DND-41 (cell line): ENCODE results near the gene ZNF526.

Experiments used
- ATAC-seq: fragments of 200-7000 bp; cut with Tn5 transposase; 3 replicates; pipeline ENCODE4 v1.9.1; 2021; ENCODE audit warnings: low read depth; ENCODE audit not compliant: insufficient read depth
- DNase-seq: peaks from one replicate; pipeline ENCODE4 v3.0.0-alpha.2; 2020
- H2AFZ ChIP-seq: 2 replicates; pipeline ENCODE4 v1.6.0; 2012; ENCODE audit warnings: low read depth, low read length
- H3K27ac ChIP-seq: 2 replicates; pipeline ENCODE4 v1.5.1; 2012; ENCODE audit warnings: low read length, inconsistent platforms
- H3K27me3 ChIP-seq: fragments of 200-600 bp; sonication (generic); 2 replicates; pipeline ENCODE4 v1.6.0; 2012; ENCODE audit warnings: low read length, mild to moderate bottlenecking, inconsistent platforms; ENCODE audit not compliant: insufficient read depth, poor library complexity
- H3K36me3 ChIP-seq: 2 replicates; pipeline ENCODE4 v1.5.1; 2012; ENCODE audit warnings: low read length, inconsistent platforms; ENCODE audit not compliant: insufficient read depth
- H3K4me1 ChIP-seq: 2 replicates; pipeline ENCODE4 v1.5.1; 2012; ENCODE audit warnings: mild to moderate bottlenecking, low read length; ENCODE audit not compliant: insufficient read depth
- H3K4me2 ChIP-seq: 2 replicates; pipeline ENCODE4 v1.6.0; 2012; ENCODE audit warnings: mild to moderate bottlenecking, moderate library complexity, low read length, inconsistent platforms; ENCODE audit not compliant: insufficient read depth
- H3K4me3 ChIP-seq, 2 experiments: fragments of 200-600 bp in 1 of 2; shearing (Covaris generic) in 1 of 2; 2 replicates each; pipeline ENCODE4 v1.5.1; 2012 to 2016; ENCODE audit warnings: inconsistent platforms in 2 of 2, low read length in 2 of 2, mild to moderate bottlenecking in 2 of 2, low read depth in 1 of 2, moderate library complexity in 1 of 2
- H3K79me2 ChIP-seq: 2 replicates; pipeline ENCODE4 v1.6.0; 2012; ENCODE audit warnings: low read length, inconsistent platforms; ENCODE audit not compliant: insufficient read depth
- H3K9ac ChIP-seq: 2 replicates; pipeline ENCODE4 v1.6.0; 2012; ENCODE audit warnings: low read depth, mild to moderate bottlenecking, inconsistent platforms, low read length, moderate library complexity
- H3K9me3 ChIP-seq: 2 replicates; pipeline ENCODE4 v1.5.1; 2012; ENCODE audit warnings: low read length, moderate library complexity, mild to moderate bottlenecking, inconsistent platforms; ENCODE audit not compliant: insufficient read depth, severe bottlenecking
- H4K20me1 ChIP-seq: 2 replicates; pipeline ENCODE4 v1.6.0; 2012; ENCODE audit warnings: low read length; ENCODE audit not compliant: insufficient read depth
- EZH2 ChIP-seq: IDR thresholded peaks from 3 replicates; pipeline ENCODE4 v1.6.1; 2012; ENCODE audit warnings: borderline replicate concordance, low read depth, mild to moderate bottlenecking, moderate library complexity, low read length, inconsistent platforms; ENCODE audit not compliant: severe bottlenecking
- TF ChIP-seq, protein P1 (sequence below): IDR thresholded peaks from 2 replicates; pipeline ENCODE4 v1.5.1; 2012; ENCODE audit warnings: borderline replicate concordance, low read length, moderate library complexity, mild to moderate bottlenecking; ENCODE audit not compliant: poor library complexity, severe bottlenecking; ENCODE audit errors: extremely low read depth

The ZNF526 gene

DNA sequence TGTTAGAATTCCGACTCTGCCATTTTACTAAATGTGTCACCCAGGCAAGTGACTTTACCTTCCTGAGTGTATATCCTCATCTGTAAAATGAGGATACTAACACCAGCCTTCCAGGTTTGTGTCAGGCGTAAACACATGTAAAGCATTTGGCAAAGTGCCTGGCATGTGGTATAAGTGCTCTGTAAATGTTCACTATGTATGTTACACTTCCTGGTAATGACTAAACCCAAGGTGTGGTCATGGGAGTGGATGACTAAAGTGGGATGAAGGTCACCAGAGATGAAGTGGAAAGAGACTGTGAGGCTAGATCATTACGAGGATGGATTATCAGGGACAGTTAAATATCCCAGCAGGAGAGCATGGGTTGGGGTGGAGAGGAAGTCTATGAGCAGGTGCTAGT lies 28.3 kb upstream of the ZNF526 start:
- Histone ChIP-seq H3K9ac (no peak overlapping the region), H4K20me1 (no peaks in the 10 kb centered on the region), H3K4me3 (no peak overlapping the region), H2AFZ (no peak overlapping the region), H3K4me1 (no peaks in the 10 kb centered on the region), H3K27ac (no peak overlapping the region), H3K79me2 (no peaks in the 10 kb centered on the region), H3K36me3 (peaks cover under 1% of the 10 kb centered on the region; the same call in 1 of the 2 replicates), H3K27me3 (no peaks in the 10 kb centered on the region), H3K9me3 (no peaks in the 10 kb centered on the region), H3K4me2 (no peak overlapping the region)
- ATAC-seq (no peak), DNase-seq (no peak)
- TF ChIP-seq, protein P1, sequence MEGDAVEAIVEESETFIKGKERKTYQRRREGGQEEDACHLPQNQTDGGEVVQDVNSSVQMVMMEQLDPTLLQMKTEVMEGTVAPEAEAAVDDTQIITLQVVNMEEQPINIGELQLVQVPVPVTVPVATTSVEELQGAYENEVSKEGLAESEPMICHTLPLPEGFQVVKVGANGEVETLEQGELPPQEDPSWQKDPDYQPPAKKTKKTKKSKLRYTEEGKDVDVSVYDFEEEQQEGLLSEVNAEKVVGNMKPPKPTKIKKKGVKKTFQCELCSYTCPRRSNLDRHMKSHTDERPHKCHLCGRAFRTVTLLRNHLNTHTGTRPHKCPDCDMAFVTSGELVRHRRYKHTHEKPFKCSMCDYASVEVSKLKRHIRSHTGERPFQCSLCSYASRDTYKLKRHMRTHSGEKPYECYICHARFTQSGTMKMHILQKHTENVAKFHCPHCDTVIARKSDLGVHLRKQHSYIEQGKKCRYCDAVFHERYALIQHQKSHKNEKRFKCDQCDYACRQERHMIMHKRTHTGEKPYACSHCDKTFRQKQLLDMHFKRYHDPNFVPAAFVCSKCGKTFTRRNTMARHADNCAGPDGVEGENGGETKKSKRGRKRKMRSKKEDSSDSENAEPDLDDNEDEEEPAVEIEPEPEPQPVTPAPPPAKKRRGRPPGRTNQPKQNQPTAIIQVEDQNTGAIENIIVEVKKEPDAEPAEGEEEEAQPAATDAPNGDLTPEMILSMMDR, result no peak
- TF ChIP-seq EZH2, result no peak

GRCh38 chr19:42193294-42193693 lies 26.8 kb upstream of the ZNF526 start:
- Histone ChIP-seq H3K4me1 (peaks cover 7% of the 10 kb centered on the region), H3K9ac (no peak overlapping the region), H3K4me2 (no peak overlapping the region), H2AFZ (no peak overlapping the region), H3K36me3 (peaks cover 12% of the 10 kb centered on the region), H3K9me3 (no peaks in the 10 kb centered on the region), H4K20me1 (no peaks in the 10 kb centered on the region), H3K27me3 (no peaks in the 10 kb centered on the region), H3K4me3 (no peak overlapping the region), H3K27ac (no peak overlapping the region), H3K79me2 (no peaks in the 10 kb centered on the region)
- no peak for TF ChIP-seq EZH2
- DNase-seq (no peak), ATAC-seq (no peak)

- Histone ChIP-seq H3K79me2 (no peaks in the 10 kb centered on the region), H2AFZ (no peak overlapping the region), H3K27me3 (no peaks in the 10 kb centered on the region), H3K36me3 (peaks cover 15% of the 10 kb centered on the region), H3K27ac (no peak overlapping the region), H3K4me2 (no peak overlapping the region), H4K20me1 (peaks cover 3% of the 10 kb centered on the region), H3K4me3 (no peak overlapping the region), H3K9me3 (no peaks in the 10 kb centered on the region), H3K4me1 (peaks cover 10% of the 10 kb centered on the region), H3K9ac (no peak overlapping the region)
- ATAC-seq (no peak), DNase-seq (no peak)
- no peak for TF ChIP-seq EZH2
- TF ChIP-seq, protein P1, result no peak
These were observed 26.4 kb upstream of the ZNF526 start for GRCh38 chr19:42193706-42194105.

DNA sequence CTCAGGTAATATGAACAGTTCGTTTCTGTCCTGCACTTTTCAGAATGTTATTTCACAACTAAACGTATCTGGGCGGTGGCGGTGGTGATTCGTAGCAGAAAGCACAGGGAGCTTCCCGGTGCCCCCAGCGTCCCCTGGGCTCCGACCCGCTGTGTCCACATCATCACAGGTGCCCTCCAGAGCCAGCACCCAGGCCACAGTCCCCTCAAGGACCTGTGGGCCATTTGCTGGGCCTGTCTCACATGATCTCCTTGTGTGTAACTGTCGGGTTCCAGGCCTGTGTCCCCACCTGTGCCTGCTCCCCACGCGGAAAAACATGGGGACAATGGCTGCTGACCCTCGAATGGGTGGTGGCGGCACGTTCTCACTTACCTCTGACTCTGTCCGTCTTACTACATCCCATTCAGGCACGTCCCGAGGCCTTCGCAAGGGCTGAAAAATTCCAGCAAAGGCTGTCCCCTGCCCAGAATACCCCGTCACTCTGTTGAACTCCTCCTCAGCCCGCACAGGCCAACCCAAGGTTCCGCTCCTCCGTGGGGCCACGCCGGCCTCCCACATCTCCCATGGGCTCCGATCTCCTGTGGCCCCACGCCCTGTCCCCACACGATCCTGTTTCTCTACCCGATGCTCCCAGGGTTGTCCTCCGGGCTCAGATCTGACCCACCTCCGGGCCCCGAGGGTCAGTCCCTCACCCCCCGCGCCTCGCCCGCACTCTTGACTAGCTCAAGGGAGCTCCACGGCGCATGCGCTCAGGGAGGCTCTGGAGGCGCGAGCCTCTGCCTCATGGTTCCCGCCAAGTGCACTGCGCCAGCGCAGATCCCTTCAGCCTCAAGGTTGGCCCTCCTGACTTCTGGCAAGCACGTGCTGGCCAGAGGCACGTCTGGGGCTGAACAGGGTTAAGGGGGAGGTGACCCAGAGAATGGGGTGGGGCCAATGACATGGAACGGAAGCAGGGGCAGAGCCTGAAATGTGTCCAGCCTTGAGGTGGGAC lies 23.8 kb upstream of the ZNF526 start:
- no peak overlapping the region for H3K9ac ChIP-seq
- peaks cover 21% of the 10 kb centered on the region for H3K36me3 ChIP-seq
- peaks cover 5% of the 10 kb centered on the region for H4K20me1 ChIP-seq
- no peaks in the 10 kb centered on the region for H3K27me3 ChIP-seq
- no peak overlapping the region for H3K27ac ChIP-seq
- DNase-seq, result no peak
- H3K4me1 ChIP-seq, result peaks cover 36% of the 10 kb centered on the region
- no peaks in the 10 kb centered on the region for H3K9me3 ChIP-seq
- H3K4me2 ChIP-seq, result no peak overlapping the region
- TF ChIP-seq, protein P1, result no peak
- no peak for TF ChIP-seq EZH2
- H3K79me2 ChIP-seq, result 0 out of 2 replicates have a peak, but pooled peaks cover 2% of the 10 kb centered on the region
- ATAC-seq, result no peak
- no peak overlapping the region for H3K4me3 ChIP-seq
- H2AFZ ChIP-seq, result no peak overlapping the region
